K562 (cell line): ENCODE data around the gene KCNQ4. TPM values are rescaled to one million over a fixed set of nuclear protein-coding genes. Genes with fewer than 3 reads are reported as not detected.

ENCODE experiments used
- BRD9 ChIP-seq: fragments of 450-650 bp; IDR thresholded peaks from 2 replicates; pipeline ENCODE4 v1.6.1; 2018; ENCODE audit warnings: low read depth; ENCODE audit not compliant: partially characterized antibody
- DEAF1 ChIP-seq: fragments of 450-650 bp; formaldehyde crosslinking; IDR thresholded peaks from 2 replicates; pipeline ENCODE4 v1.4.0; 2020; ENCODE audit warnings: mild to moderate bottlenecking, moderate library complexity
- GTF3C2 ChIP-seq: IDR thresholded peaks from 3 replicates; pipeline ENCODE4 v1.6.1; 2011; ENCODE audit warnings: borderline replicate concordance, mild to moderate bottlenecking, moderate library complexity; ENCODE audit not compliant: insufficient read length; ENCODE audit errors: extremely low read depth
- HNRNPL ChIP-seq: fragments of 200-400 bp; formaldehyde crosslinking; IDR thresholded peaks from 2 replicates; pipeline ENCODE4 v1.6.1; 2017; ENCODE audit warnings: low read depth, mild to moderate bottlenecking, low read length
- MBD2 ChIP-seq: sonication (generic); IDR thresholded peaks from 2 replicates; pipeline ENCODE4 v1.6.1; 2016; ENCODE audit warnings: low read depth, borderline replicate concordance
- NR2C1 ChIP-seq, 2 experiments: fragments of 450-650 bp; IDR thresholded peaks; 2 replicates each; pipeline ENCODE4 v1.6.1; 2017; ENCODE audit warnings: mild to moderate bottlenecking in 2 of 2, antibody characterized with exemption in 1 of 2, inconsistent platforms in 1 of 2, missing compliant biosample characterization in 1 of 2, missing genetic modification characterization in 1 of 2
- RHOXF2B ChIP-seq: fragments of 250-450 bp; sonication (Bioruptor Pico); conservative IDR thresholded peaks from 2 replicates; pipeline ENCODE4 v1.5.1; 2021
- TBL1XR1 ChIP-seq, 2 experiments: IDR thresholded peaks; 2 replicates each; pipeline ENCODE4 v1.6.1; 2012; ENCODE audit warnings: improper control_type of control experiment in 2 of 2, low read length in 2 of 2, mild to moderate bottlenecking in 1 of 2
- ZNF707 ChIP-seq: fragments of 250-450 bp; sonication (Bioruptor Pico); conservative IDR thresholded peaks from 2 replicates; pipeline ENCODE4 v1.8.0; 2022; ENCODE audit warnings: inconsistent platforms, mild to moderate bottlenecking, moderate library complexity
- polyA plus RNA-seq, 8 experiments: library from polyadenylated mRNA; depleted of rRNA in 4 of 8; stranded (reverse) in 5 of 8; unstranded in 3 of 8; fragments of >200 nt; fragmentation: Nextera tagmentation in 2 of 8; fragmentation: Illumina TruSeq in 1 of 8; extraction: Ambion mirVana in 2 of 8; extraction: Trizol in 1 of 8; gene quantifications; 2 replicates each; pipeline versions ENCODE4 v1.2.1 to v1.2.3, GENCODE V29; 2011 to 2014; ENCODE audit warnings: inconsistent platforms in 1 of 8, missing spikeins in 1 of 8
- total RNA-seq, 7 experiments: library from RNA; depleted of rRNA in 6 of 7; stranded (reverse); fragments of >200 nt in 6 of 7; fragmentation: Illumina TruSeq in 2 of 7; extraction: Trizol in 2 of 7; gene quantifications; 2 replicates each; pipeline versions ENCODE4 v1.2.1 to v1.2.3, GENCODE V29; 2011 to 2021; ENCODE audit warnings: low replicate concordance in 1 of 7
- TF ChIP-seq, protein P1 (sequence below): fragments of 450-650 bp; formaldehyde crosslinking; IDR thresholded peaks from 2 replicates; pipeline ENCODE4 v1.4.0; 2020; ENCODE audit warnings: mild to moderate bottlenecking, moderate library complexity

The KCNQ4 gene
- total and polyA plus RNA-seq, 9 of the 15 experiments (the other 6 are each of a cell fraction or from before 2014, with no cell fraction given): 0.07 to 4.1 (median 0.79) TPM

GRCh38 chr1:40774266-40774998 is 9.2 kb upstream of the KCNQ4 start (continued):
- TF ChIP-seq TBL1XR1 (IDR thresholded peaks at IDR 0.05; ENCODE audit: low read length in 2 of 2) (0 out of 4 replicates have a peak, but pooled peaks of 1 of the 2 experiments have one; percentile 28), ZNF707 (0 out of 2 replicates have a peak, but pooled peaks have one; percentile 6), NR2C1 (IDR thresholded peaks at IDR 0.05) (0 out of 2 replicates have a peak, but pooled peaks have one; percentile 21), NR2C1 (tag; IDR thresholded peaks at IDR 0.05) (0 out of 2 replicates have a peak, but pooled peaks have one; percentile 23), BRD9 (peak; percentile 81), MBD2 (no peak), DEAF1 (peak; percentile 76), HNRNPL (no peak), RHOXF2B (no peak), GTF3C2 (no peak)
- TF ChIP-seq, protein P1, sequence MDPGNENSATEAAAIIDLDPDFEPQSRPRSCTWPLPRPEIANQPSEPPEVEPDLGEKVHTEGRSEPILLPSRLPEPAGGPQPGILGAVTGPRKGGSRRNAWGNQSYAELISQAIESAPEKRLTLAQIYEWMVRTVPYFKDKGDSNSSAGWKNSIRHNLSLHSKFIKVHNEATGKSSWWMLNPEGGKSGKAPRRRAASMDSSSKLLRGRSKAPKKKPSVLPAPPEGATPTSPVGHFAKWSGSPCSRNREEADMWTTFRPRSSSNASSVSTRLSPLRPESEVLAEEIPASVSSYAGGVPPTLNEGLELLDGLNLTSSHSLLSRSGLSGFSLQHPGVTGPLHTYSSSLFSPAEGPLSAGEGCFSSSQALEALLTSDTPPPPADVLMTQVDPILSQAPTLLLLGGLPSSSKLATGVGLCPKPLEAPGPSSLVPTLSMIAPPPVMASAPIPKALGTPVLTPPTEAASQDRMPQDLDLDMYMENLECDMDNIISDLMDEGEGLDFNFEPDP: no peak
- TF ChIP-seq, all 486 proteins: peak for 70
